ENCODE data around the gene METTL2A.

GRCh38 chr17:62381561-62381960, 42.1 kb upstream of the METTL2A start:
- TF ChIP-seq CTCF (IDR thresholded peaks at IDR 0.05) (no peak), POLR2A (IDR thresholded peaks at IDR 0.05) (no peak)

Measured in esophagus squamous epithelium (tissue), 4 donors.